Ovary (tissue), 9 donors: Measurements from ENCODE around the gene RASA2. TPM values are rescaled to one million over a fixed set of nuclear protein-coding genes. Genes with fewer than 3 reads are reported as not detected.
A peak's percentile ranks its signal among the peaks of the same experiment; 100 is the strongest.

Source experiments
- DNase-seq, 5 donors: peaks; one replicate each; pipeline ENCODE4 v3.0.0-alpha.2; 2019 to 2020
- H3K27ac ChIP-seq, 2 donors: fragments of 200-600 bp; one replicate each; pipeline versions ENCODE4 v1.5.1 to v1.8.0; 2019 to 2022
- H3K27me3 ChIP-seq: fragments of 200-600 bp; one replicate; pipeline ENCODE4 v1.8.0; 2022
- H3K36me3 ChIP-seq: fragments of 200-600 bp; sonication (generic); one replicate; pipeline ENCODE4 v1.5.1; 2019
- H3K4me1 ChIP-seq: one replicate; pipeline ENCODE4 v1.8.1; 2013; ENCODE audit warnings: mild to moderate bottlenecking, moderate library complexity; ENCODE audit not compliant: insufficient read depth
- H3K4me3 ChIP-seq: fragments of 200-600 bp; sonication (generic); one replicate; pipeline ENCODE4 v1.5.1; 2017
- H3K9me3 ChIP-seq, 2 donors: fragments of 200-600 bp in 1 of 2; sonication (generic) in 1 of 2; one replicate each; pipeline versions ENCODE4 v1.5.1 to v1.8.1; 2013 to 2019; ENCODE audit warnings: mild to moderate bottlenecking in 1 of 2, moderate library complexity in 1 of 2
- EP300 ChIP-seq: sonication (generic); formaldehyde crosslinking; IDR thresholded peaks from one replicate; pipeline ENCODE4 v1.6.1; 2017; ENCODE audit warnings: antibody characterized with exemption
- POLR2A ChIP-seq: fragments of 450-650 bp; IDR thresholded peaks from one replicate; pipeline ENCODE4 v1.6.1; 2017; ENCODE audit warnings: antibody characterized with exemption, mild to moderate bottlenecking, moderate library complexity
- WGBS, 3 donors: extraction: QIAGEN DNeasy Blood & Tissue Kit in 1 of 3; methylation state at CpG; one replicate each; pipeline versions ENCODE4 v1.1.5 to v1.1.7; 2013 to 2017; 5-methylcytosine and 5-hydroxymethylcytosine counted together
- intact Hi-C, 4 donors: fragments of 100-400 bp; cut with DNase I; formaldehyde crosslinking; loops; one replicate each; pipeline versions ENCODE4 v1.11.0 to v1.15.1; 2022 to 2023
- polyA plus RNA-seq, 2 donors: library from polyadenylated mRNA; stranded (reverse); fragments of 200-250 nt in 1 of 2; fragments of 350-450 nt in 1 of 2; fragmentation: Illumina TruSeq in 1 of 2; extraction: RNeasy Lipid Tissue Mini Kit (QIAGEN cat#74804) in 1 of 2; gene quantifications; one replicate each; pipeline ENCODE4 v1.2.3, GENCODE V29; 2013 to 2014
- total RNA-seq, 7 donors: library from RNA; depleted of rRNA in 2 of 7; stranded (reverse); fragments of >200 nt in 2 of 7; fragmentation: NEBNext Ultra II Directional in 3 of 7; extraction: Animal tissue kit (Norgen Biotek cat#: 25700) in 3 of 7; gene quantifications; one replicate each; pipeline versions ENCODE4 v1.1.0 to v1.2.4, GENCODE V29; 2016 to 2023
- TF ChIP-seq, protein P1 (sequence below), 3 donors: fragments of 450-650 bp in 2 of 3; fragments of 200-600 bp in 1 of 3; IDR thresholded peaks; one replicate each; pipeline versions ENCODE4 v1.5.1 to v1.8.0; 2016 to 2022; ENCODE audit warnings: antibody characterized with exemption in 3 of 3, mild to moderate bottlenecking in 1 of 3
- donor health status: DM: no; HTN: no; CAD: no; lungs with moderate emphysema.
- donor health status: DM: no; HTN: no; CAD: no.
- donor health status: Bipolar disorder and iron deficiency.
- donor health status: DM: yes; HTN: yes; CAD: no.
- donor health status: DM: no; HTN: no; CAD: no.
- donor health status: DM: yes; HTN: yes; CAD: no.

RASA2 gene
- total and polyA plus RNA-seq, 9 donors = 6.9 to 28.1 (median 17.6) TPM

DNA sequence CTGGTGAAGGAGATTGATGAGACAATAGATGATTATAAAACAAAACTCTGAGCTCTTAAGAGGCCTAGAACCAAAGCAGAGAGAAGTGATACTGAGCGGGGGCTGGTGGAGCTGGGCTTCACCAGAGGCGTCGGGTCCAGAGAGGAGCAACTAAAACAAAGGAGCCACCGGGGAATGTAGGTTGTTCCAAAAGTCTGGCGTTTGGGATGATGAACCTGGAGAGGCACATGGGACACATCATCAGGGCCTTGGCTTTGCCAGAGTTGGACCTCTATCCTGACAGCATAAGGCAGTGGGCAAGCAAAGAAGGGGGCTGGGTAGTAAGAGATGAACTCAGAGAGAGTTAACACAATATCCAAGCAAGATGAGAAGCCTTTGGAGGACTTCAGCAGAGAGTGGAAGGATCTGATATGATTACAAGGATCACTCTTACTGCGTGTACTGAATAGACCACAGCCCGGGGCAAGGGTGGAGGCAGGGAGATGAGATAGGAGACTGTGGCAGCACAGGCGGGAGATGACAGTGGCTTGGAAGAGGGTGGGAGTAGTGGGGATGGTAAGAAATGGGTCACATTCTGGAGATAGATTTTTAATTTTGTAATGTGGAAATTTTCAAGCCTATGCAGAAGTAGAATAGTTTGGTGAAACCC is 36.0 kb upstream of the RASA2 start:
- DNase-seq = no peak
- Histone ChIP-seq H3K27me3 (no peaks in the 10 kb centered on the region), H3K4me1 (peaks cover 3% of the 10 kb centered on the region), H3K36me3 (no peaks in the 10 kb centered on the region), H3K9me3 (no peaks in the 10 kb centered on the region), H3K4me3 (no peak overlapping the region), H3K27ac (no peak overlapping the region)
- intact Hi-C loops = loop anchor here in 3 of 4 donors (2.0 to 10.0 kb wide), 5 partner anchors 86 to 216 kb away; partner anchors contain the start of gene PXYLP1 (in 1 of the 3)
- WGBS, 3 donors = 84 to 86% (median 85%) methylated on average over 8 of the region's 8 CpGs
- TF ChIP-seq, protein P1, sequence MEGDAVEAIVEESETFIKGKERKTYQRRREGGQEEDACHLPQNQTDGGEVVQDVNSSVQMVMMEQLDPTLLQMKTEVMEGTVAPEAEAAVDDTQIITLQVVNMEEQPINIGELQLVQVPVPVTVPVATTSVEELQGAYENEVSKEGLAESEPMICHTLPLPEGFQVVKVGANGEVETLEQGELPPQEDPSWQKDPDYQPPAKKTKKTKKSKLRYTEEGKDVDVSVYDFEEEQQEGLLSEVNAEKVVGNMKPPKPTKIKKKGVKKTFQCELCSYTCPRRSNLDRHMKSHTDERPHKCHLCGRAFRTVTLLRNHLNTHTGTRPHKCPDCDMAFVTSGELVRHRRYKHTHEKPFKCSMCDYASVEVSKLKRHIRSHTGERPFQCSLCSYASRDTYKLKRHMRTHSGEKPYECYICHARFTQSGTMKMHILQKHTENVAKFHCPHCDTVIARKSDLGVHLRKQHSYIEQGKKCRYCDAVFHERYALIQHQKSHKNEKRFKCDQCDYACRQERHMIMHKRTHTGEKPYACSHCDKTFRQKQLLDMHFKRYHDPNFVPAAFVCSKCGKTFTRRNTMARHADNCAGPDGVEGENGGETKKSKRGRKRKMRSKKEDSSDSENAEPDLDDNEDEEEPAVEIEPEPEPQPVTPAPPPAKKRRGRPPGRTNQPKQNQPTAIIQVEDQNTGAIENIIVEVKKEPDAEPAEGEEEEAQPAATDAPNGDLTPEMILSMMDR (IDR thresholded peaks at IDR 0.05) = no peak
- no peak for TF ChIP-seq EP300
- TF ChIP-seq POLR2A = no peak

DNA sequence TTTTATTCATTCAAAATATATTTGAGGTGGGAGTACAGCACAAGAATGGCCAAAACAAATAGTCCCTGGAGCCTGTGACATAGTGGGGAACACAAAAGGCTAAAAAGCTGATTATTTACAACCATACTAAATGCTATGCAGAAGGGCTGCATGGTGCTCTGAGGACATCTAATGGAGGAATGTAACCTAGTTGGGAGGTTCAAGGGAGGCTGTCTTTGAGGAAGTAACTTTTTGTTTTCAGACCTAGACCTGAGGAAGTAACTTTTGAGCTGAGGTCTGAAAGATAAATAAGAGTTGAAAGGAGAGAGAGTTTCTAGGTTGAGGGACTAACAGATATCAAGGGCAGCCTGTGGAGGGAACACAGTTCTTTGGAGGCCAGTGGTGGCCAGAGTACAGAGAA is 34.8 kb upstream of the RASA2 start:
- Histone ChIP-seq H3K27ac (no peak overlapping the region), H3K4me1 (peaks cover 3% of the 10 kb centered on the region), H3K4me3 (no peak overlapping the region), H3K9me3 (no peaks in the 10 kb centered on the region), H3K27me3 (no peaks in the 10 kb centered on the region), H3K36me3 (no peaks in the 10 kb centered on the region)
- no peak for TF ChIP-seq EP300
- TF ChIP-seq POLR2A = no peak
- TF ChIP-seq, protein P1 (IDR thresholded peaks at IDR 0.05) = peak; percentile 26 to 72 (median 72)
- intact Hi-C loops = loop anchor here in 3 of 4 donors (5.0 to 10.0 kb wide), 4 partner anchors 90 to 217 kb away; partner anchors contain the start of gene PXYLP1 (in 1 of the 3)
- DNase-seq = peak in 1 of 5 donors; percentile 52

DNA sequence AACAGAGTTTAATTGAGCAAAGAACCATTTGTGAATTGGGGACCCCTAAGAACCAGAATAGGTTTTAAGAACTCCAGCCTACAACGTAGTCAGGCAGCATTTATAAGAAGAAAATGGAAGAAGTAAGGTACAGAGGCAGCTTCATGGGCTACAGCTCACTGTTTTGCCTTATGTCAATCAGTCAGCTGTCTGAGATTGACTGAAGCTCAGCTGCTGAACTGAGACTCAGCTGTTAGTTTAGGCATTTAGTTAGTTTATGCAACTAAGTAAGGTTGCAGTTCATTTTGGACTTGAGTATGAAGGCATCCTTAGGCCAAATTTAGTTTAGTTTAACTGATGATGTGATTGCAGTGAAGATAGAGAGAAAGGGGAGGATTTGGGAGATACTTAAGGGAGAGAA is 34.1 kb upstream of the RASA2 start:
- H3K9me3 ChIP-seq = no peaks in the 10 kb centered on the region
- no peaks in the 10 kb centered on the region for H3K27me3 ChIP-seq
- intact Hi-C loops = loop anchor here in 3 of 4 donors (5.0 to 10.0 kb wide), 4 partner anchors 90 to 218 kb away; partner anchors contain the start of gene PXYLP1 (in 1 of the 3)
- TF ChIP-seq, protein P1 (IDR thresholded peaks at IDR 0.05) = no peak
- no peak for TF ChIP-seq EP300
- H3K27ac ChIP-seq = no peak overlapping the region
- DNase-seq = no peak
- H3K4me3 ChIP-seq = no peak overlapping the region
- peaks cover 3% of the 10 kb centered on the region for H3K4me1 ChIP-seq
- 77 to 100% (median 82%) methylated on average over 1 of the region's 1 CpG for WGBS, 3 donors
- H3K36me3 ChIP-seq = no peaks in the 10 kb centered on the region

DNA sequence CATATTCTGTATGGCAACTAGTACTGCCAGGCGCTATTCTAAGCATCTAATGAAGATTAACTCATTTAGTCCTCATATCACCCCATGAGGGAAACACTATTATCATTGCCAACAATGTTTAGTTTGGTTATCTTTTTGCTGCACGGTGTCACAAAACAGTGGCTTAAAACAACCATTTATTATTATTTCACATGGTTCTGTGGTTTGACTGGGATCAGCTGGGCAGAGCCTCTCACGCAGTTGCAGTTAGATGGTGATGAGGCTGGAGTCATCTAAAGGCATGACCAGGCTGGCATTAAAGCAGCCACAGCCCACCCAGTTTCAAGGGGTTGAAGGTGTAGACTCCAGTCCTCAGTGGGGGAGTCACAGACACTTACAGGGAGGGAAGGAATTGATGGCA is 32.8 kb upstream of the RASA2 start:
- WGBS, 3 donors = 55 to 62% (median 56%) methylated on average over 3 of the region's 3 CpGs
- Histone ChIP-seq H3K36me3 (no peaks in the 10 kb centered on the region), H3K4me3 (no peak overlapping the region), H3K27ac (no peak overlapping the region), H3K27me3 (no peaks in the 10 kb centered on the region), H3K9me3 (no peaks in the 10 kb centered on the region), H3K4me1 (peaks cover 2% of the 10 kb centered on the region)
- TF ChIP-seq, protein P1 (IDR thresholded peaks at IDR 0.05) = no peak
- TF ChIP-seq POLR2A (no peak), EP300 (no peak)
- no peak for DNase-seq
- intact Hi-C loops = loop anchor here in 3 of 4 donors (5.0 to 10.0 kb wide), 4 partner anchors 92 to 219 kb away; partner anchors contain the start of gene PXYLP1 (in 1 of the 3)
